HUES48 (cell line): ENCODE data around the gene PRPF6.

Experiments used
- H3K27ac ChIP-seq: one replicate; pipeline ENCODE4 v1.7.0; 2013; ENCODE audit warnings: low read depth, low read length, inconsistent platforms
- H3K27me3 ChIP-seq: 2 replicates; pipeline ENCODE4 v1.6.1; 2013; ENCODE audit warnings: mild to moderate bottlenecking, low read length; ENCODE audit not compliant: control insufficient read depth, insufficient read depth
- H3K36me3 ChIP-seq: 2 replicates; pipeline ENCODE4 v1.6.1; 2013; ENCODE audit warnings: low read length; ENCODE audit not compliant: control insufficient read depth, insufficient read depth
- H3K4me1 ChIP-seq: 2 replicates; pipeline ENCODE4 v1.6.1; 2013; ENCODE audit warnings: mild to moderate bottlenecking, low read length; ENCODE audit not compliant: control insufficient read depth, insufficient read depth
- H3K4me3 ChIP-seq: 2 replicates; pipeline ENCODE4 v1.5.1; 2013; ENCODE audit warnings: mild to moderate bottlenecking, low read depth, low read length
- H3K9ac ChIP-seq: 2 replicates; pipeline ENCODE4 v1.6.1; 2013; ENCODE audit warnings: mild to moderate bottlenecking, low read depth, low read length, moderate library complexity
- H3K9me3 ChIP-seq: 2 replicates; pipeline ENCODE4 v1.6.1; 2013; ENCODE audit warnings: low read length; ENCODE audit not compliant: control insufficient read depth, insufficient read depth

The PRPF6 gene

DNA sequence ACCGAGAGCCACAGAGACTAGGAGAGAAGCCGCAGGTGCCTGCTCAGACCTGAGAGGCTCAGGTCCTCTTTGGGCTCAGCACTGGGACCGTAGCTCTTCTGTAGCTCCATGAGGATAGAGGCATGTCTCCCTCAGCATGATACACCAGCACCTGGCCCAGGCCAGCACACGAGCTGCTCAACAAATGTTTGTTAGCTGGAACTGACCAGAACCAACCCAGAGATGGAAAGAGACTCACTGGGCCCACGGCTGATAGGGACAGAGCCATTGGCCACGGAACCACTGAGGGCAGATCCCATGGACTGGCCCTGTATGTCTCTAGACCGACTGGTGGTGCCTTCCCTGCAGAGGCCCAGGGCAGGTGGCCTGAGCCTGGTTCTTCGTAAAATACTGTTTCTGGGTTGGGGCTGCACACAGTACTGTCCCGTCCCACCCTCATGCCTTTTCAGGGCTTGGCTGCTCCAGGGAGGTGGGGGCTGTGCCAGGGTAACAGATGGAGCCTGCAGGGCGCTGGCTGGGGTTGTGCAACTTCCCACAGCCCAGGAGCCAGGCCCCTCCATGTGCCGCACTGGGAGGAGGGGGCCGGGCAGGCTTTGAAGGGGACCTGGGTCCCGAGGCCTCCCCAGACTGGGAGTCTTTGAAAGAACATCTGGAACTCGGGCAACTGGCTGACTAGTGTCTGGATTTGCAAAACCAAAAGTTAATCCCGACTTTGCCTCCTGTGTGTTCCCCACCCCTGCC, 60.3 kb downstream of the PRPF6 start:
- H3K9me3 ChIP-seq, result no peaks in the 10 kb centered on the region
- no peak overlapping the region for H3K27ac ChIP-seq
- H3K4me3 ChIP-seq, result no peak overlapping the region
- peaks cover 24% of the 10 kb centered on the region; the same call in 1 of the 2 replicates for H3K4me1 ChIP-seq
- peaks cover 84% of the 10 kb centered on the region for H3K27me3 ChIP-seq
- no peak overlapping the region for H3K9ac ChIP-seq
- no peaks in the 10 kb centered on the region for H3K36me3 ChIP-seq

DNA sequence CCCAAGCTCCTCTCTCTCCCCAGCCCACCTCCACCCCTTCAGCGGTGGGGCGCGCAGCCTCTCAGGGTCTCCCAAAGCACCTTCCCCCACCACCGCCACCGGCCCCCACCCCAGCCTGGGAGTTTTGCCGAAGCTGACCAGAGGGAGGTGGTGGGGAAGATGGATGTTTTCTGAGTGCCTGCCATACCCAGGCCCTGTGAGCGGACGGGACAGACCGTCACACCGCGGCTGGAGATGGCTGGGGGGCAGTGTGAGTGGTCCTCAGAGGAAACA, 60.8 kb downstream of the PRPF6 start:
- Histone ChIP-seq H3K9ac (no peak overlapping the region), H3K27me3 (peaks cover 89% of the 10 kb centered on the region), H3K4me3 (peak overlapping the region; percentile 55; the same call in 1 of the 2 replicates), H3K4me1 (peaks cover 20% of the 10 kb centered on the region; the same call in 1 of the 2 replicates), H3K9me3 (no peaks in the 10 kb centered on the region), H3K36me3 (no peaks in the 10 kb centered on the region), H3K27ac (no peak overlapping the region)

DNA sequence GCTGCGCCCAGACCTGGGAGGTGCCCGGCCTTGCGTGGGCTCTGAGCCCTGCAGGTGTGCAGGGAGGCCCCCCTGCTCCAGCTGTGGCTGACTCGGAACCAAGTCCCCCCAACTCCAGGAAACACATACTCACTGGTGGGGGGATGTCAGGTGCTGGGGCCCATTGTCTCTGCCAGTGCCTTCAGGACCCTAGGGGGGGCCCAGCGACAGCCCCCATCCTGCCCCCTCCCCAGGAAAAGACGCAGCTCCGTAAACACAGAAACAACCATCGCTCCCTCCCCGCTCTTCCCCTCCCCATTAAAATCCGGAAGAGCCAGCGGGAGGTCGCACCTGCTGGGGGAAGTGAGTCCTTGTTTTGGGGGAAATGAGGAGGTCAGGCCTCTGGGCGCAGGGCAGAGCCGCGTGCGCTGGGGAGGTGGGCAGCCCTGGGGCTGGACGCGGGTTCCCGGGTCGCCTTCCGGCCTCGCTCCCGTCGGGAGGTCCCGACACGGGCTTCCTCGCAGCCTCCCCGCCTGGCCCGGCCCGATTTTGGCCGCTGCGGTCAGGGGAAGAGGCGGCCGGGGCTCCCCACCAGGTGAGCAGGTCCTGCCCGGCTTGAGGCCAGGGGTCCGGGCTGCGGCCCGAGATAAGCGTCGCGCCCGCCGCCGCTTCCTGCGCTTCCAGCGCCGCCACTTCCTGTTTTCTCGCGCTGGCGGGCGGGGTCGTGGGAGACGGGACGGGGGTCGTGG, 61.3 kb downstream of the PRPF6 start:
- H3K27me3 ChIP-seq, result peaks cover 91% of the 10 kb centered on the region
- peak overlapping the region; percentile 55 for H3K4me3 ChIP-seq
- no peaks in the 10 kb centered on the region for H3K9me3 ChIP-seq
- H3K27ac ChIP-seq, result no peak overlapping the region
- H3K9ac ChIP-seq, result no peak overlapping the region
- H3K4me1 ChIP-seq, result peaks cover 16% of the 10 kb centered on the region; the same call in 1 of the 2 replicates
- H3K36me3 ChIP-seq, result no peaks in the 10 kb centered on the region

DNA sequence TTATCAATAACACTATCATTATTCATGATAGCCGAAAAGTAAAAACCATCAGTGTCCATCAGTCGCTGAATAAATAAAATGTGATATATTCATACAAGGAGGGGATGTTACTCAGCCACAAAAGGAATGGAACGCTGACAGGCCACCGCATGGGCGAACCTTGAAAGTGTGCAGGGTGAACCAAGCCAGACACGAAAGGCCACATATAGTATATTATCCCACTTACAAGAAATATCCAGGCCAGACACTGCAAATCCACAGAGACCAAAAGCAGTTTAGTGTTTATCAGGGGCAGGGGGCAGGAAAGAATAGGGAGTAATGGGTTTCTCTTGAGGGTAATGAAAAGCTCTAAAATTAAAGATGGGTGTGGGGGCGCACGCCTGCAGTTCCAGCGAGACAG, 62.8 kb downstream of the PRPF6 start:
- Histone ChIP-seq H3K4me1 (peaks cover 16% of the 10 kb centered on the region; the same call in 1 of the 2 replicates), H3K27ac (no peak overlapping the region), H3K9me3 (no peaks in the 10 kb centered on the region), H3K4me3 (no peak overlapping the region), H3K27me3 (peaks cover 93% of the 10 kb centered on the region), H3K9ac (no peak overlapping the region), H3K36me3 (no peaks in the 10 kb centered on the region)

DNA sequence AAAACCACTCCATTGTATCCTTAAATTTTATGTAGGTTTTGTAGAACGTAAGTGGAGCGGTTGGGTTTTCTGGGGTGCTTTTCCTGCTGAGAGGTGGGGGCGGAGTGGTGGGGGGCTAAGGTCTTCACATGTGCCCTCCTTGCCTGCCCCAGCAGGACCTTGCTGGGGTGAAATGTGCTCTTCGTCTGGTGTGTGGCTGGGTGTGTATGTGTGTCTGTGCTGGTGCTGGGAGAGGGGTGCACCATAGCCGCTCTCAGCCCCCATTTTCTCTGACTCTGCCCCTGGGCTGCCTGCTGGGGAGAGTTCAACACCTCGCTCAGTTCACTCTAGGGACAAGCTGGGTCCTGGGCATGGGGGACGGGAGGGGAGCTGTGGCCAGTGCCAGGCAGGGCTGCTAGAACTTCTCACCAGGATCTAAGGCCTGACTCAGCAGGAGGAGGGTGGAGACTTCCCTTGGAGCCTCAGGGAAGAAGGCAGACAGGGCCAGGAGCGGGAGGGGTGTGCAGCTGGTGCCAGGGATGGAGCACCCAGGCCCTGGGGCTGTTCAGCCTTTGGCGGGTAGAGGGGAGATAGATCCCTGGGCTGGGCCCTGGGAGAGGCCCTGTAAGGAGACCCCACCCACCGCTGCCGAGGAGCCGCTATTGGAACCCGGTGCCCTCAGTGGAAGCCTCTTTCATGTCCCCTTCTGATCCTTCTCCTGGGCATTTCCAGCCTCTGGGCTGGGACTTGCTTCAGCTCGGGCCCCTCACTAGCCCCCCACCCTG, 63.7 kb downstream of the PRPF6 start:
- H3K4me3 ChIP-seq, result no peak overlapping the region
- H3K9me3 ChIP-seq, result no peaks in the 10 kb centered on the region
- H3K9ac ChIP-seq, result no peak overlapping the region
- H3K27me3 ChIP-seq, result peaks cover 91% of the 10 kb centered on the region
- no peaks in the 10 kb centered on the region for H3K36me3 ChIP-seq
- H3K4me1 ChIP-seq, result peaks cover 16% of the 10 kb centered on the region; the same call in 1 of the 2 replicates
- H3K27ac ChIP-seq, result no peak overlapping the region

DNA sequence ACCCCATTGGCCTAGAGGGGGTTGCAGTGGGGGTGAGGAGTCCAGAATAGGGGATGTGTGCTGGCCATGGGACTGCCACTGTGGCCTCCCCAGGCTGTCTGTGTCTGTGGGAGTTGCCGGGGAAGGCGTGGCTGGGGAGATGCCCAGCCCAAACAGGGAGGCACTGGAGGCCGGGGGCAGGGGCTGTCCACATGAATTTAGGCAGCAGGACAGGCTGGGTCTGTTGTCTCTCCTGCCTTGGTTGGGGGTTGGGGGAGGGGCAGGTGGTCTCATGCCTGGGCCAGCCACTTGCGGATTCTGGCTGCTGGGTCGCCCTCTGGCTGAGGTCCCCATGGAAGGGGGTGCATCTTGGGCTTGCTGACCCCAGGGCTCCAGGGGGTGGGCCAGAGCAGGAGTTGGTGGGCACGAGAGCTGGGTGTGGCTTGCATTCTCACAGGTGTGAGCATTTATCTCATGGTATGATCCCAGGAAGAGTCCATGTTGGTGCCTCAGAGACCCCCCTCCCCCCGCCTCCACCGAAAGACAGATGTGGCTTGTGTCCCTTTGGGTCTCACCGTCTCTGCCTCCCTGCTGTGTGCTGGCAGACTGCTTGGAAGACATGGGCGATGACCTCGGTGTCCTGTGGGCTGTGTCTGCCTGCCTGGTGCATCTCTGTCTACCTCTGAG, 64.5 kb downstream of the PRPF6 start:
- Histone ChIP-seq H3K36me3 (no peaks in the 10 kb centered on the region), H3K27me3 (peaks cover 91% of the 10 kb centered on the region), H3K9me3 (no peaks in the 10 kb centered on the region), H3K27ac (no peak overlapping the region), H3K9ac (no peak overlapping the region), H3K4me3 (no peak overlapping the region), H3K4me1 (peaks cover 20% of the 10 kb centered on the region; the same call in 1 of the 2 replicates)

DNA sequence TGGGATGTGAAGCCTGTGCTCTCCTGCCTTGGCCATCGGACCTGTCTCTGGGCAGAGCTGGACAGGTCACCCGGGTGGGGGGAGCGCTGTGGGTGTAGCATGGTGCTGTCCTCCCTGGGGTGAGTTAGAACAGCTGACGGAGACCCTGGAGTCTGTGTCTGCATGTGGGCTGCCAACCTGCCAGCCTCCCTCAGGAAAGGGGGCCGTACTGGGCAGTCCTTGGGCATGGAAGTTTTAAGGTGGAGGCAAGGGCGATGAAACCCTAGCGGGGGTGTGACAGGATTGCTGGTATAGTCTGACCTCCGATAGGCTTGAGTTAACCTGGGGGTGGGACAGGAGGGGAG, 66.1 kb downstream of the PRPF6 start:
- H3K36me3 ChIP-seq, result no peaks in the 10 kb centered on the region
- peaks cover 17% of the 10 kb centered on the region; the same call in 1 of the 2 replicates for H3K4me1 ChIP-seq
- H3K9ac ChIP-seq, result no peak overlapping the region
- peaks cover 87% of the 10 kb centered on the region for H3K27me3 ChIP-seq
- H3K9me3 ChIP-seq, result no peaks in the 10 kb centered on the region
- H3K4me3 ChIP-seq, result no peak overlapping the region
- H3K27ac ChIP-seq, result no peak overlapping the region

DNA sequence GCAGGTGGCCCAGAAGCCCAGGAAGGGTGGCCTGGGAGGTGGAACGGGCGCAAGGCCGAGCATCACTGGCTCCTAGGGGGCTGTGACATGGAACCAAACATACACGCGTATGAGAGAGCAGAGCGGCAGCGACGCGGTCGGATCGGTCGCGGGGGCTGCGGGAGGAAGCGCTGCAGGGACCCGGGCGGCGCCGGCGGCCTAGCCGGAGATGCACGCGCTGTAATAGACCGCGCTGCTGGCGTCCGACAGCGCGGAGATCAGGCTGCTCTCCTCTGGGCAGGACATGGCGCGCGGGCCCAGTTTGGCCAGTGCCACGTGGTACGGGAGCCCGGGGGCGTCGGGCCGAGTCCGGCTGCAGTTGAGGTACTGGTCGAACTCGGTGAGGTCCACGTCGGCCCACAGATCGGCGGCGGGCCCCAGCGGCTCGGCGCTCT, 67.1 kb downstream of the PRPF6 start:
- Histone ChIP-seq H3K9ac (no peak overlapping the region), H3K36me3 (no peaks in the 10 kb centered on the region), H3K9me3 (no peaks in the 10 kb centered on the region), H3K27ac (no peak overlapping the region), H3K4me1 (peaks cover 14% of the 10 kb centered on the region; the same call in 1 of the 2 replicates), H3K27me3 (peaks cover 86% of the 10 kb centered on the region), H3K4me3 (peak overlapping the region; percentile 50; the same call in 1 of the 2 replicates)

DNA sequence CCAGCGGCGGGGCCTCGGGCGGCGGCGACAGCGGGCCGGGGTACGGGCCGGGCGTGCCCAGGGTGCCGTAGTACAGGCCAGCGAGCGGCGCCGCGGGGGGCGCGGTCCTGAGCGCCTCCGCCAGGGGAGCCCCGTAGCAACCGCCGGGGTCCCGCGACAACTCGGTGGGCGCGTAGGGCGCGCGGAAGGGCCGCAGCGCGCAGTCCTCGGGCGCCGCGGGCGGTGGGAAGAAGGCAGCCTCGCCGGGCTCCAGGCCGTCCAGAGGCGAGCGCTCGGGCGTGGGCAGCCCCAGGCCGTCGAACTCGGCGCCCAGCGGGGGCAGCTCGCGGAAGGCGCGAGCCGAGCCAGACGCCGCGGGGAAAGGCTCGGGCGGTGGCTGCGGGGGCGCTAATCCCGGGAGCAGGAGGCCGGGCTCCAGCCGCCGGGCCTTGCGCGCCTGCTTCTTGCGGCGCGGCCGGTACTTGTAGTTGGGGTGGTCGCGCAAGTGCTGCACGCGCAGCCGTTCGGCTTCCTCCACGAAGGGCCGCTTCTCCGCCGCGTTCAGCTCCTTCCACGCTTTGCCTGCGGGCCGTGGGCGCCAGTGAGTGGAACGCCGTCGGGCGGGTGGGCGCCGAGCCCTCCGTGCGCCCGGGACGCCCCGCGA, 67.6 kb downstream of the PRPF6 start:
- H3K4me1 ChIP-seq, result peaks cover 16% of the 10 kb centered on the region; the same call in 1 of the 2 replicates
- no peak overlapping the region for H3K27ac ChIP-seq
- no peaks in the 10 kb centered on the region for H3K9me3 ChIP-seq
- H3K36me3 ChIP-seq, result no peaks in the 10 kb centered on the region
- H3K9ac ChIP-seq, result no peak overlapping the region
- peaks cover 84% of the 10 kb centered on the region for H3K27me3 ChIP-seq
- peak overlapping the region; percentile 50; the same call in 1 of the 2 replicates for H3K4me3 ChIP-seq
